OCI-LY1 (cell line): Measurements from ENCODE around the gene GRIA1.

ENCODE experiments used
- EZH2 ChIP-seq: fragments of 200-600 bp; sonication (generic), shearing (Covaris generic); IDR thresholded peaks from 2 replicates; pipeline ENCODE4 v1.8.0; 2017; ENCODE audit warnings: borderline replicate concordance, mixed run types, mild to moderate bottlenecking, antibody characterized with exemption, low read length, moderate library complexity, mixed read lengths
- TF ChIP-seq, protein P1 (sequence below): fragments of 200-600 bp; sonication (generic), shearing (Covaris generic); IDR thresholded peaks from 2 replicates; pipeline ENCODE4 v1.5.1; 2017; ENCODE audit warnings: mild to moderate bottlenecking, antibody characterized with exemption, low read length, moderate library complexity, mixed read lengths

DNA sequence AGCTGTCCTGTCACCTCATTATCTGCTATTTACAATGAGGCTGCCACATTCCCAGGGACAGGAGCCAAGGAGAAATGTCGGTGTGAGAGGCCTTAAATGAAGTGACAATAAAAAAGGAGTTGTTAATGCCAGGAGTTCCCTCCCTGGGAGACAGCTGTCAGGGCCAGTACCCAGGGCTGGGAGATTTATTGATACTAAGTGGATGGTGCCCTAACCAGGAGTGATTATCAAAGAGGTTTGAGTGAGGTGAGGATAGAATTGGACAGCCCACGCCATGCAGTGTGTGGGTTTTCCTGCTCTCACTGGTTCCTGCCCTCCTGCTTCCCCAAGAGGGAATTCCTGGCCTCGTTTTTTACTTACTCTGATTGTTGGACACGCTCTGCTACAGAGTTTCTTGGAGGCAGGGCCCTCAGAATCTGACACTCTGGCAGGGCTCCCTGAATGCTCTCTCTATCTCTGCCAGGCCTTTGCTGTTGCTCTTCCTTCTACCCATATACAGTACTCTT, 150.8 kb downstream of the GRIA1 start:
- TF ChIP-seq, protein P1, sequence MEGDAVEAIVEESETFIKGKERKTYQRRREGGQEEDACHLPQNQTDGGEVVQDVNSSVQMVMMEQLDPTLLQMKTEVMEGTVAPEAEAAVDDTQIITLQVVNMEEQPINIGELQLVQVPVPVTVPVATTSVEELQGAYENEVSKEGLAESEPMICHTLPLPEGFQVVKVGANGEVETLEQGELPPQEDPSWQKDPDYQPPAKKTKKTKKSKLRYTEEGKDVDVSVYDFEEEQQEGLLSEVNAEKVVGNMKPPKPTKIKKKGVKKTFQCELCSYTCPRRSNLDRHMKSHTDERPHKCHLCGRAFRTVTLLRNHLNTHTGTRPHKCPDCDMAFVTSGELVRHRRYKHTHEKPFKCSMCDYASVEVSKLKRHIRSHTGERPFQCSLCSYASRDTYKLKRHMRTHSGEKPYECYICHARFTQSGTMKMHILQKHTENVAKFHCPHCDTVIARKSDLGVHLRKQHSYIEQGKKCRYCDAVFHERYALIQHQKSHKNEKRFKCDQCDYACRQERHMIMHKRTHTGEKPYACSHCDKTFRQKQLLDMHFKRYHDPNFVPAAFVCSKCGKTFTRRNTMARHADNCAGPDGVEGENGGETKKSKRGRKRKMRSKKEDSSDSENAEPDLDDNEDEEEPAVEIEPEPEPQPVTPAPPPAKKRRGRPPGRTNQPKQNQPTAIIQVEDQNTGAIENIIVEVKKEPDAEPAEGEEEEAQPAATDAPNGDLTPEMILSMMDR: no peak
- TF ChIP-seq EZH2: no peak
